SK-MEL-5 (cell line): ENCODE measurements around the gene LRRC41. TPM values are rescaled to one million over a fixed set of nuclear protein-coding genes. Genes with fewer than 3 reads are reported as not detected.
A peak's percentile ranks its signal among the peaks of the same experiment; 100 is the strongest.
"Not testable (repeated sequence)": the region's sequence is repeated elsewhere in the genome, so short reads cannot be mapped to it uniquely, and the experiment has no call there.

Source experiments
- DNase-seq: peaks from one replicate; pipeline ENCODE4 v3.0.0-alpha.2; 2016; ENCODE audit warnings: low read depth, low spot score
- in situ Hi-C: cut with HindIII; loops from 2 replicates; pipeline ENCODE4 v1.10.0; 2016; ENCODE audit warnings: low sequenced_read_pairs, high pct_unique_total_duplicates, low pct_unique_long_range_greater_than_20kb
- total RNA-seq: library from RNA; depleted of rRNA; stranded (reverse); fragments of >200 nt; shearing (Covaris generic); gene quantifications from 2 replicates; pipeline ENCODE4 v1.2.3, GENCODE V29; 2014

Gene LRRC41
- total RNA-seq, 1 experiment from 2014 or later = 42.8 TPM

DNA sequence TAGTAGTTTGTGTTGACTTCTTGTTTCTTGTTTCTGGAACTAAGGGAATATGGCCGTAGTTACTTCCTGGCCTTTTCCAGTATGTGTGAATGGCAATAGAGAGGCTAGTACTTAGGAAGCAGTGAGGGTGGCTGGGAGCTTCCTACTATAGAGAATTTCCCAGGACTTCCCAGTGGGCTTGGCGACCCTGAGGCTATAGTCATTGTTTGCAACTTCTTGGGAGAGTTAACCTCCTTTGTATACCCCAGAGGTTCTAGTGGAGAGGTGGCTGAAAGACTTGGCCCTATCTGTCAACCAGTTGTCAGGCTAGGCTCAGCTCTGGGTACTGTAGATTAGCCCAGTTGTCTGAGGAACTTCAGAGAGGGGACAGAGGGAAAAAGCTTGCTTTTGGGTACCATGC is 40.3 kb downstream of the LRRC41 start:
- in situ Hi-C loops = no loop called here

GRCh38 chr1:46262508-46262907 is 40.9 kb downstream of the LRRC41 start:
- in situ Hi-C loops = no loop called here
- no peak for DNase-seq

More for the DNA sequence above, 40.3 kb downstream of the LRRC41 start:
- DNase-seq = no peak

DNA sequence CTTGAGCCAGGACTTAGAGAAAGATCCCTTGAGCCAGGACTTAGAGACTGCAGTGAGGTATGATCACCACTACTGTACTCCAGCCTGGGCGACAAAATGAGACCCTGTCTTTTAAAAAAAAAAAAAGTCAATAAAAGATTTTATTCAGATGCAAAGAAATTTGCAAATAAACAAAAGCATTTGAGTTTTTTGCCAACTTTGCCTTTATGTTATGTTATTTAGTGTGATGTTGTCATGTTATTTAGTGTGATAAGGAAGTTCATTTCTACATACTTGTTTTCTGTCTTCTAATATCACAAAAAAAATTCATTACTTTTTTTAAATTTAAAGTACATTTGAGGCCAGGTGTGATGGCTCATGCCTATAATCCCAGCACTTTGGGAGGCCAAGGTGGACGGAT is 46.9 kb downstream of the LRRC41 start:
- in situ Hi-C loops = no loop called here
- DNase-seq = no peak

GRCh38 chr1:46254668-46255067 is 48.7 kb downstream of the LRRC41 start:
- in situ Hi-C loops = no loop called here
- no peak for DNase-seq

GRCh38 chr1:46248122-46248920 is 55.1 kb downstream of the LRRC41 start:
- peak; percentile 41 for DNase-seq
- in situ Hi-C loops = no loop called here

- DNase-seq = peak; percentile 98
- in situ Hi-C loops = no loop called here
Observed at GRCh38 chr1:46247436-46248121, 55.8 kb downstream of the LRRC41 start, which contains the start of gene RAD54L. RAD54L (plus strand) TSS chr1:46247763; CDS start chr1:46248406, 643 bp downstream.

GRCh38 chr1:46246548-46247435 is 56.6 kb downstream of the LRRC41 start:
- DNase-seq = no peak
- in situ Hi-C loops = no loop called here

GRCh38 chr1:46246136-46246535 is 57.3 kb downstream of the LRRC41 start:
- DNase-seq, in situ Hi-C loops: not testable (repeated sequence)

GRCh38 chr1:46244656-46245371 is 58.6 kb downstream of the LRRC41 start:
- in situ Hi-C loops = no loop called here
- DNase-seq = peak; percentile 70

GRCh38 chr1:46243831-46244230 is 59.6 kb downstream of the LRRC41 start:
- in situ Hi-C loops, DNase-seq: not testable (repeated sequence)

- DNase-seq = no peak
- in situ Hi-C loops = no loop called here
Observed at GRCh38 chr1:46242918-46243317, 60.5 kb downstream of the LRRC41 start.

DNA sequence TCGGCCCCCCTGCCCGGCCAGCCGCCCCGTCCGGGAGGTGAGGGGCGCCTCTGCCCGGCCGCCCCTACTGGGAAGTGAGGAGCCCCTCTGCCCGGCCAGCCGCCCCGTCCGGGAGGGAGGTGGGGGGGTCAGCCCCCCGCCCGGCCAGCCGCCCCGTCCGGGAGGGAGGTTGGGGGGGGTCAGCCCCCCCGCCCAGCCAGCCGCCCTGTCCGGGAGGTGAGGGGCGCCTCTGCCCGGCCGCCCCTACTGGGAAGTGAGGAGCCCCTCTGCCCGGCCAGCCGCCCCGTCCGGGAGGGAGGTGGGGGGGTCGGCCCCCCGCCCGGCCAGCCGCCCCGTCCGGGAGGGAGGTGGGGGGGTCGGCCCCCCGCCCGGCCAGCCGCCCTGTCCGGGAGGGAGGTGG is 61.7 kb downstream of the LRRC41 start:
- DNase-seq, in situ Hi-C loops: not testable (repeated sequence)

- in situ Hi-C loops = not testable (repeated sequence)
- peak; percentile 86 for DNase-seq
Observed at GRCh38 chr1:46238865-46239264, 64.6 kb downstream of the LRRC41 start.

- no peak for DNase-seq
- in situ Hi-C loops = no loop called here
Observed at GRCh38 chr1:46236882-46237281, 66.5 kb downstream of the LRRC41 start.

DNA sequence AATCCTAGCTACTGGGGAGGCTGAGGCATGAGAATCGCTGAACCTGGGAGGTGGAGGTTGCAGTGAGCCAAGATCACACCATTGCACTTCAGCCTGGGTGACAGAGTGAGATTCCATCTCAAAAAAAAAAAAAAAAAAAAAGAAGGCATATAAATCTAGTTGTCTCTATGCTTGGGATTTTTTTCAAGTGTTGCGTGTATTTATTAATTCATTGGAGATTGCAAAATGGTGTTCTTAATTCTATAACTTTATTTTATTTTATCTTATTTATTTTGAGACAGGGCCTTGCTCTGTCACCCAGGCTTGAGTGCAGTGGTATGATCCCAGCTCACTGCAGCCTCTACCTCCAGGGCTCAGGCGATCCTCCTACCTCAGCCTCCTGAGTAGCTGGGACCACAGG is 72.2 kb downstream of the LRRC41 start:
- DNase-seq, in situ Hi-C loops: not testable (repeated sequence)
